ENCODE data around the gene PEAR1.

- TF ChIP-seq CTCF (IDR thresholded peaks at IDR 0.05) (no peak), POLR2AphosphoS5 (IDR thresholded peaks at IDR 0.05) (no peak), POLR2A (IDR thresholded peaks at IDR 0.05) (no peak)
Measured at GRCh38 chr1:156881663-156882062, 11.9 kb upstream of the PEAR1 start.
